GM12878 (cell line): ENCODE results near the gene E2F7. TPM values are rescaled to one million over a fixed set of nuclear protein-coding genes. Genes with fewer than 3 reads are reported as not detected.

ENCODE experiments used
- BCL11A ChIP-seq: IDR thresholded peaks from 2 replicates; pipeline ENCODE4 v1.6.1; 2011; ENCODE audit warnings: low read depth, low read length
- CHD1 ChIP-seq: IDR thresholded peaks from 2 replicates; pipeline ENCODE4 v1.6.1; 2012; ENCODE audit warnings: low read depth, low read length, improper control_type of control experiment
- EZH2 ChIP-seq: IDR thresholded peaks from 2 replicates; pipeline ENCODE4 v1.6.1; 2012; ENCODE audit warnings: low read depth, mild to moderate bottlenecking, control low read depth, inconsistent platforms, low read length, borderline replicate concordance; ENCODE audit not compliant: control insufficient read depth
- FOXK2 ChIP-seq: fragments of 450-650 bp; IDR thresholded peaks from 2 replicates; pipeline ENCODE4 v1.6.1; 2017; ENCODE audit warnings: mild to moderate bottlenecking, moderate library complexity
- GATAD2B ChIP-seq: fragments of 450-650 bp; conservative IDR thresholded peaks from 2 replicates; pipeline ENCODE4 v1.6.1; 2017; ENCODE audit warnings: low read depth, mild to moderate bottlenecking, moderate library complexity
- LARP7 ChIP-seq: fragments of 450-650 bp; IDR thresholded peaks from 2 replicates; pipeline ENCODE4 v1.6.1; 2017; ENCODE audit warnings: mild to moderate bottlenecking
- MEF2A ChIP-seq: IDR thresholded peaks from 2 replicates; pipeline ENCODE4 v1.6.1; 2011; ENCODE audit warnings: low read depth, mild to moderate bottlenecking, low read length, moderate library complexity; ENCODE audit not compliant: insufficient read depth
- NBN ChIP-seq: fragments of 450-650 bp; IDR thresholded peaks from 2 replicates; pipeline ENCODE4 v1.6.1; 2016
- PML ChIP-seq: IDR thresholded peaks from 2 replicates; pipeline ENCODE4 v1.6.1; 2012; ENCODE audit warnings: low read length, inconsistent platforms
- RUNX3 ChIP-seq: IDR thresholded peaks from 2 replicates; pipeline ENCODE4 v1.6.1; 2012; ENCODE audit warnings: low read length, inconsistent platforms
- ZNF592 ChIP-seq: fragments of 450-650 bp; IDR thresholded peaks from 2 replicates; pipeline ENCODE4 v1.6.1; 2017; ENCODE audit warnings: mild to moderate bottlenecking, moderate library complexity
- ZNF622 ChIP-seq: fragments of 450-650 bp; IDR thresholded peaks from 2 replicates; pipeline ENCODE4 v1.6.1; 2017; ENCODE audit warnings: mild to moderate bottlenecking, inconsistent platforms
- polyA plus RNA-seq, 11 experiments: library from polyadenylated mRNA; depleted of rRNA in 4 of 11; unstranded in 6 of 11; stranded (reverse) in 5 of 11; fragments of >200 nt; fragmentation: Nextera tagmentation in 4 of 11; fragmentation: Illumina TruSeq in 1 of 11; extraction: Ambion mirVana in 4 of 11; extraction: Trizol in 1 of 11; gene quantifications; 1 replicate in 1 of 11; 2 replicates in 10 of 11; pipeline versions ENCODE4 v1.2.1 to v1.2.3, GENCODE V29; 2011 to 2016; ENCODE audit warnings: inconsistent platforms in 2 of 11, missing spikeins in 2 of 11, low read depth in 1 of 11
- total RNA-seq, 4 experiments: library from RNA; depleted of rRNA in 3 of 4; stranded (reverse); fragments of >200 nt in 3 of 4; fragmentation: Illumina TruSeq in 1 of 4; extraction: Trizol in 1 of 4; gene quantifications; 2 replicates each; pipeline versions ENCODE4 v1.2.1 to v1.2.3, GENCODE V29; 2013 to 2021
- TF ChIP-seq, protein P1 (sequence below): fragments of 450-650 bp; IDR thresholded peaks from 2 replicates; pipeline ENCODE4 v1.6.1; 2017; ENCODE audit warnings: borderline replicate concordance
- TF ChIP-seq, protein P2 (sequence below): IDR thresholded peaks from 2 replicates; pipeline ENCODE4 v1.6.1; 2012; ENCODE audit warnings: mild to moderate bottlenecking, low read depth, low read length
- TF ChIP-seq, protein P3 (sequence below): IDR thresholded peaks from 2 replicates; pipeline ENCODE4 v1.6.1; 2012; ENCODE audit warnings: improper control_type of control experiment, low read depth, low read length; ENCODE audit not compliant: insufficient replicate concordance

Gene E2F7
- total and polyA plus RNA-seq, 10 of the 15 experiments (the other 5 are each of a cell fraction or from before 2014, with no cell fraction given), result 5.6 to 32.1 (median 19.9) TPM

DNA sequence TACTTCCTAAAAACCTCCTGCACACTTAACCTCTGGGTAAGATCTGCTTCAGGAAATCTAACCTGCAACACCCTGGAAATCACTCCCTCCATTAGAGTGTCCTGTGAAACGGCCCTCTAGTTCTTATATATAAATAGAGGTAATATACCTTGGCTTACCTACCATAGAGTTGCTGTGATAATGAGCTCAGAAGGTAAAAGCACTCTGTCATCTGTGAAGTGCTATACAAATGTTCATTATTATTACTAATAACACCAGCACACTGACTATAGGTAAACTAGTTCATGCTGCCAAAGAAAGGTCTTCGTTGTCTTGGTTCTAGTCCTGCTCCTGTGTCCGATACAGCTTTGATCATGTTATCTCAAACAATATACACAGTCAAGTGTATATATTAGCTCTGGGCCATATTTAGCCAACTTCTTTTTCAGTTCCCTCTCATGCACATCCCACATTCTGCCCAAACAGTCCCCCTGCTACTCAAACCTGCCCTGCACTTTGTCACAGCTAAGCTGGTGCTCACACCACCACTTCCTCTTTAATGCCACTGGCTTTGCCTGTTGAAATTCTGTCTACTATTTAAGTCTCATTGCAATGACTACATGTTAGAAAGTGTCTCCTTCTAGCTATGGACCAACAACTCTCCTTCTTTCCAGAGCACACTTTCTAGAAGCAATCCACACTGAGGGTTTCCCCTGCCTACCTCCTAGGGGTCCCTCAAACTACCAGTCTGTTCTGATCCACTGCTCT is 5.1 kb downstream of the E2F7 start (continued):
- TF ChIP-seq ZNF592, result no peak
- no peak for TF ChIP-seq EZH2
- TF ChIP-seq BCL11A, result peak; percentile 84
- peak; percentile 91 for TF ChIP-seq MEF2A
- TF ChIP-seq FOXK2, result no peak
- peak; percentile 78; the same call in 1 of the 2 replicates for TF ChIP-seq NBN
- TF ChIP-seq RUNX3, result peak; percentile 83
- TF ChIP-seq CHD1, result no peak
- 0 out of 2 replicates have a peak, but pooled peaks have one; percentile 43 for TF ChIP-seq LARP7
- TF ChIP-seq, protein P1, sequence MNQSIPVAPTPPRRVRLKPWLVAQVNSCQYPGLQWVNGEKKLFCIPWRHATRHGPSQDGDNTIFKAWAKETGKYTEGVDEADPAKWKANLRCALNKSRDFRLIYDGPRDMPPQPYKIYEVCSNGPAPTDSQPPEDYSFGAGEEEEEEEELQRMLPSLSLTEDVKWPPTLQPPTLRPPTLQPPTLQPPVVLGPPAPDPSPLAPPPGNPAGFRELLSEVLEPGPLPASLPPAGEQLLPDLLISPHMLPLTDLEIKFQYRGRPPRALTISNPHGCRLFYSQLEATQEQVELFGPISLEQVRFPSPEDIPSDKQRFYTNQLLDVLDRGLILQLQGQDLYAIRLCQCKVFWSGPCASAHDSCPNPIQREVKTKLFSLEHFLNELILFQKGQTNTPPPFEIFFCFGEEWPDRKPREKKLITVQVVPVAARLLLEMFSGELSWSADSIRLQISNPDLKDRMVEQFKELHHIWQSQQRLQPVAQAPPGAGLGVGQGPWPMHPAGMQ, result no peak
- TF ChIP-seq, protein P2, sequence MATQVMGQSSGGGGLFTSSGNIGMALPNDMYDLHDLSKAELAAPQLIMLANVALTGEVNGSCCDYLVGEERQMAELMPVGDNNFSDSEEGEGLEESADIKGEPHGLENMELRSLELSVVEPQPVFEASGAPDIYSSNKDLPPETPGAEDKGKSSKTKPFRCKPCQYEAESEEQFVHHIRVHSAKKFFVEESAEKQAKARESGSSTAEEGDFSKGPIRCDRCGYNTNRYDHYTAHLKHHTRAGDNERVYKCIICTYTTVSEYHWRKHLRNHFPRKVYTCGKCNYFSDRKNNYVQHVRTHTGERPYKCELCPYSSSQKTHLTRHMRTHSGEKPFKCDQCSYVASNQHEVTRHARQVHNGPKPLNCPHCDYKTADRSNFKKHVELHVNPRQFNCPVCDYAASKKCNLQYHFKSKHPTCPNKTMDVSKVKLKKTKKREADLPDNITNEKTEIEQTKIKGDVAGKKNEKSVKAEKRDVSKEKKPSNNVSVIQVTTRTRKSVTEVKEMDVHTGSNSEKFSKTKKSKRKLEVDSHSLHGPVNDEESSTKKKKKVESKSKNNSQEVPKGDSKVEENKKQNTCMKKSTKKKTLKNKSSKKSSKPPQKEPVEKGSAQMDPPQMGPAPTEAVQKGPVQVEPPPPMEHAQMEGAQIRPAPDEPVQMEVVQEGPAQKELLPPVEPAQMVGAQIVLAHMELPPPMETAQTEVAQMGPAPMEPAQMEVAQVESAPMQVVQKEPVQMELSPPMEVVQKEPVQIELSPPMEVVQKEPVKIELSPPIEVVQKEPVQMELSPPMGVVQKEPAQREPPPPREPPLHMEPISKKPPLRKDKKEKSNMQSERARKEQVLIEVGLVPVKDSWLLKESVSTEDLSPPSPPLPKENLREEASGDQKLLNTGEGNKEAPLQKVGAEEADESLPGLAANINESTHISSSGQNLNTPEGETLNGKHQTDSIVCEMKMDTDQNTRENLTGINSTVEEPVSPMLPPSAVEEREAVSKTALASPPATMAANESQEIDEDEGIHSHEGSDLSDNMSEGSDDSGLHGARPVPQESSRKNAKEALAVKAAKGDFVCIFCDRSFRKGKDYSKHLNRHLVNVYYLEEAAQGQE, result no peak
- no peak for TF ChIP-seq ZNF622
- TF ChIP-seq PML, result no peak; the same call in 1 of the 2 replicates
- TF ChIP-seq, protein P3, sequence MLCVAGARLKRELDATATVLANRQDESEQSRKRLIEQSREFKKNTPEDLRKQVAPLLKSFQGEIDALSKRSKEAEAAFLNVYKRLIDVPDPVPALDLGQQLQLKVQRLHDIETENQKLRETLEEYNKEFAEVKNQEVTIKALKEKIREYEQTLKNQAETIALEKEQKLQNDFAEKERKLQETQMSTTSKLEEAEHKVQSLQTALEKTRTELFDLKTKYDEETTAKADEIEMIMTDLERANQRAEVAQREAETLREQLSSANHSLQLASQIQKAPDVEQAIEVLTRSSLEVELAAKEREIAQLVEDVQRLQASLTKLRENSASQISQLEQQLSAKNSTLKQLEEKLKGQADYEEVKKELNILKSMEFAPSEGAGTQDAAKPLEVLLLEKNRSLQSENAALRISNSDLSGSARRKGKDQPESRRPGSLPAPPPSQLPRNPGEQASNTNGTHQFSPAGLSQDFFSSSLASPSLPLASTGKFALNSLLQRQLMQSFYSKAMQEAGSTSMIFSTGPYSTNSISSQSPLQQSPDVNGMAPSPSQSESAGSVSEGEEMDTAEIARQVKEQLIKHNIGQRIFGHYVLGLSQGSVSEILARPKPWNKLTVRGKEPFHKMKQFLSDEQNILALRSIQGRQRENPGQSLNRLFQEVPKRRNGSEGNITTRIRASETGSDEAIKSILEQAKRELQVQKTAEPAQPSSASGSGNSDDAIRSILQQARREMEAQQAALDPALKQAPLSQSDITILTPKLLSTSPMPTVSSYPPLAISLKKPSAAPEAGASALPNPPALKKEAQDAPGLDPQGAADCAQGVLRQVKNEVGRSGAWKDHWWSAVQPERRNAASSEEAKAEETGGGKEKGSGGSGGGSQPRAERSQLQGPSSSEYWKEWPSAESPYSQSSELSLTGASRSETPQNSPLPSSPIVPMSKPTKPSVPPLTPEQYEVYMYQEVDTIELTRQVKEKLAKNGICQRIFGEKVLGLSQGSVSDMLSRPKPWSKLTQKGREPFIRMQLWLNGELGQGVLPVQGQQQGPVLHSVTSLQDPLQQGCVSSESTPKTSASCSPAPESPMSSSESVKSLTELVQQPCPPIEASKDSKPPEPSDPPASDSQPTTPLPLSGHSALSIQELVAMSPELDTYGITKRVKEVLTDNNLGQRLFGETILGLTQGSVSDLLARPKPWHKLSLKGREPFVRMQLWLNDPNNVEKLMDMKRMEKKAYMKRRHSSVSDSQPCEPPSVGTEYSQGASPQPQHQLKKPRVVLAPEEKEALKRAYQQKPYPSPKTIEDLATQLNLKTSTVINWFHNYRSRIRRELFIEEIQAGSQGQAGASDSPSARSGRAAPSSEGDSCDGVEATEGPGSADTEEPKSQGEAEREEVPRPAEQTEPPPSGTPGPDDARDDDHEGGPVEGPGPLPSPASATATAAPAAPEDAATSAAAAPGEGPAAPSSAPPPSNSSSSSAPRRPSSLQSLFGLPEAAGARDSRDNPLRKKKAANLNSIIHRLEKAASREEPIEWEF, result no peak
- TF ChIP-seq GATAD2B, result no peak
